ENCODE results near the gene OR1J4. TPM values are rescaled to one million over a fixed set of nuclear protein-coding genes. Genes with fewer than 3 reads are reported as not detected.
"Not testable (repeated sequence)": the region's sequence is repeated elsewhere in the genome, so short reads cannot be mapped to it uniquely, and the experiment has no call there.

OR1J4 gene, protein sequence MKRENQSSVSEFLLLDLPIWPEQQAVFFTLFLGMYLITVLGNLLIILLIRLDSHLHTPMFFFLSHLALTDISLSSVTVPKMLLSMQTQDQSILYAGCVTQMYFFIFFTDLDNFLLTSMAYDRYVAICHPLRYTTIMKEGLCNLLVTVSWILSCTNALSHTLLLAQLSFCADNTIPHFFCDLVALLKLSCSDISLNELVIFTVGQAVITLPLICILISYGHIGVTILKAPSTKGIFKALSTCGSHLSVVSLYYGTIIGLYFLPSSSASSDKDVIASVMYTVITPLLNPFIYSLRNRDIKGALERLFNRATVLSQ
- total RNA-seq = not detected

- DNase-seq = no peak
Observed at GRCh38 chr9:122518841-122519240, at the start of gene OR1J4. OR1J4 (plus strand) TSS chr9:122519141; CDS start chr9:122519141, 0 bp downstream.

DNA sequence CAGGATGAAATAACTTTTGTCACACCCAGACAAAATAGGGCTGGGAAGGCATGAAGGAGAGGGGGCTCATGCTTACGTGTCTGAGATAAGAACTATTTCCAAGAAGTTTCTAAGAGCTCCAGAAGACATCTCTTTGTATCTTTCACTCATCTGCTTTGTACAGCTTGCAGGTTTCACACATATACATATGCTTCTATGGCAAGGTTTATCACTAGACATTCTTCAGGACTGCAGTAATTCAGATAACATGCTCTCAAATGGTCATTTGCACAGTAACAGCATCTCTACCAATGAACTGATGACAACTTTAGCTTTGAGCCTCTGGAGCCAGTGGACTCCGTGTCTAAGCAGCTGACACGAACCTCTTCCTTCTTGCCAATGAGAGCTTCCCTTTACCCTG lies 44.4 kb upstream of the OR1J4 start:
- no peak for DNase-seq

DNA sequence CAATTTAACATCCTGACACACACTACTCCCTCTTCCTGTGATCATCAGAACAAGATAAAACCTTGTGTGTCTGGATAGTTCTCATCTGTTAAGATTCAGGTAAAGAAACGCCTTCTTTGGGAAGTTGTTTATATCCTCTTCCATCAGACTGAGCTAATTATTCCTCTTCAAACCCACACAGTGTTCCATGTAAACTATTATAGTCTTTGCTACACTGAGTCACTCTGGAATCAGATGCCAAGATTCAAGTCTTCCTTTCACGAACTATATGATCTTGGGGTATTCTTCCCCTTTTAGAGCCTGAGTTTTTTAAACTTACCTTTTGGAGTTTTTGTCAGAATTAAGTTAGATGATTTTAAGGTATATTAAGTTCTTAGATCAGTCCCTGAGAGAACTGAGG lies 43.2 kb upstream of the OR1J4 start:
- no peak for DNase-seq

DNA sequence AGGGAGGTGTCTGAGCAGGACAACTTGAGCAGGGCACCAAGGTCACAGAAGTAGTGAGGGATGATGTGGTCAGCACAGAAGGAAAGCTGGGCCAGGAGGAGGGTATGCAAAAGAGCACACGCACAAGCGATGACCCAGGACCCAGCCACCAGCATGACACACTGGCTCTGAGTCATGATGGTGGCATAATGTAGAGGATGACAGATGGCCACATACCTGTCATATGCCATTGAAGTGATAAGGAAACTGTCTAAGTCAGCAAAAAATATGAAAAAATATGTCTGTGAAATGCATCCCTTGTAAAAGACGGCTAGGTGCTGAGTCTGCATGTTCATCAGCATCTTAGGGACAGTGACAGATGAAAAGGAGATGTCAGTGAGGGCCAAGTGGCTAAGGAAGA lies 41.6 kb upstream of the OR1J4 start:
- DNase-seq = no peak

DNA sequence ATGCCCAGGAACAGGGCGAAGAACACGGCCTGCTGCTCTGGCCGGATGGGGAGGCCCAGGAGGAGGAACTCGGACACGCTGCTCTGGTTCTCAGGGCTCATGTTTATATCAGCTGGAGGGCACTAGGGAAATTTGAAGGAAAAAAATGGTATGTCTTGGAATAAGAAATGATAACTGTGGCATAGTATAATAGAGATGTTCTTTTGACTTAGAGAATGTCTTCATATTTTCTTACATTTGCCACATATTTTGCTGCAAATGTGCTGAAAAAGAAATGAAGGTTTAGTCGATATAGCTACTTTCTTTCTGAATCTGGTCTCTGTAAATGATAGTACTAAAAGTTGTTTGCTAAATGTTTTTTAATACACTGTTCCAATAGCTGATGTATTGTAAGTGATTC lies 41.1 kb upstream of the OR1J4 start, which contains the start of gene OR1J1:
Gene OR1J1, minus strand, starts transcription at position 101 of the 400 bp plus-strand sequence. Its CDS starts 0 bp downstream, at position 101.
- DNase-seq = no peak

DNA sequence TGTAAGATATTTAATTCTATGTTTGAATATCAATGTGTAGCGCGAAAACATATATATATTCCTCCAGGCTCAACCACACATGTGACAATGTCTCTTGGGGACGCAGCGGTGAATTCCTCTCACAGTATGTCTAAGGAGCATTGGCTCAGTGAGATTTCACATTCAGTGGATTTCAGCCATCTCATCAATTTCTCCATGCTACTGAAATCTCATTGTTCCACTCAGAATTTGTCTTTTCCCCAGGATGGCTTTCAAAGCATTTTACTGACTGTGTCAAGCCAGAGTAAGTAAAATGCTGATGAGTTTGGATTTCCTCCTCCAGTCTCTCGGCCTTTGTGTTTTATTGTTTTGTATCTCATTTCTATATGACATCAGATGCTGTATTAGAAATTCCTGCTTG lies 39.9 kb upstream of the OR1J4 start:
- no peak for DNase-seq

- DNase-seq = no peak
Observed at GRCh38 chr9:122498883-122499288, 20.1 kb upstream of the OR1J4 start.

DNA sequence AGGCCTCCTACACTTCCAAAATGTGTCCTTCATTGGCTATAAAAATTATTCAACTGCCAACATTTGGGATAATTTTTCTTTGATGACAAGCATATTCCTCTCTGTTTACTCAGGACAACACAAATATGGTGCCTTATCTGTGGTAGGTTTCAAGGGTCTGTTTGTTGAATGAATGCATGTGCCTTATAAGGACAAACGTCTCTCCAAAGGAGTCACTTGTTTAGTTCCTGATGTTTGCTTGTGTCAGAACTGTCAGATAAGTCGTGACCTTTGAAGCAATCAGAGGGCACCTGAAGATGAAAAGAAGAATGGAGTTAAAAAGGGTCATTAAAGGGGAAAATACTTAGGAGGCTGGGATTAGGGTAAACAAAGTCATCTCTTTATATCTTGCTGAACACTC lies 12.0 kb upstream of the OR1J4 start:
- DNase-seq = no peak

GRCh38 chr9:122510502-122510901 lies 8.4 kb upstream of the OR1J4 start, which contains the start of gene OR1J2:
OR1J2 (plus strand) TSS chr9:122510802; CDS start chr9:122510802, 0 bp downstream.
- no peak for DNase-seq

GRCh38 chr9:122518226-122518625 lies 715 bp upstream of the OR1J4 start:
- DNase-seq = no peak

- DNase-seq = no peak
Observed at GRCh38 chr9:122519376-122519775, 435 bp downstream of the OR1J4 start.

GRCh38 chr9:122526602-122527001 lies 7.7 kb downstream of the OR1J4 start:
- DNase-seq = no peak

GRCh38 chr9:122527193-122527592 lies 8.3 kb downstream of the OR1J4 start, which contains the start of gene OR1N1:
OR1N1 (minus strand) TSS chr9:122527293; CDS start chr9:122527293, 0 bp downstream.
- DNase-seq = no peak

DNA sequence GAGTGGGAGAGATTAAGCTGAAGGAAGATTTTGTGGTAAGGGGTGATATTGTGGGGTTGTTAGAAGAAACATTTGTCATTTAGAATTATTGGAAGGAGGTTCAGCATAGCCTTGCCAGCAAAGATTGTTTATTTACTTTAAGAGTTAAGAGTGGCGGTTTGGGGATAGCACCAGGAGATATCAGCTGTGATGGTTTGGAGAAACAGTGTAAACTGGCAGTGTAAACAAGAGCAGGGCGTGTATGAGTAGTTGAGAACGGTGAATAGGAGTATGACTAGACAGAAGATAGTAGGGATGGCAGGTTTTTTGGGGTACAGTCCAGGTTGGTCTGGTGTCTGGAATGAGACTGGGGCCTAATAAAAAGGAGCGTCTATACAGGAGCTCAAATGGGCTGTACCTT lies 12.2 kb downstream of the OR1J4 start:
- not testable (repeated sequence) for DNase-seq

GRCh38 chr9:122536134-122536533 lies 17.2 kb downstream of the OR1J4 start:
- no peak for DNase-seq

DNA sequence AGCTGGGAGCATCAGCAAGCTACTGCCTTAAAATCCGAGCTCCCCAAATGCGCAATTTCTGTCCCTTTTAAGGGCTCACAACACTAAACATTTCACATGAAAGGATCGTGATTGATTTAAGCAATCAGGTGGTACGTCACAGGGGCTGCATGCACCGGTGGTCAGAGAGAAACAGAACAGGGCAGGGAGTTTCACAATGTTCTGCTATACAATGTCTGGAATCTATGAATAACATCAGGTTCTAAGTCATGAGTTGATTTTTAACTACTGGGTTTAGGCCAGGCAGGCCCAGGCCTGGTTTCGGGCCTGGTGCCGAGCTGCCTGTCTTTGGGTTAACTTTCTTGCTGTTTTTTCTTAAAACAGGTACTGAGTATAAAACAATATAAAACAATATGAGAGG lies 18.1 kb downstream of the OR1J4 start:
- DNase-seq = not testable (repeated sequence)

- no peak for DNase-seq
Observed at GRCh38 chr9:122538757-122539156, 19.8 kb downstream of the OR1J4 start.

DNA sequence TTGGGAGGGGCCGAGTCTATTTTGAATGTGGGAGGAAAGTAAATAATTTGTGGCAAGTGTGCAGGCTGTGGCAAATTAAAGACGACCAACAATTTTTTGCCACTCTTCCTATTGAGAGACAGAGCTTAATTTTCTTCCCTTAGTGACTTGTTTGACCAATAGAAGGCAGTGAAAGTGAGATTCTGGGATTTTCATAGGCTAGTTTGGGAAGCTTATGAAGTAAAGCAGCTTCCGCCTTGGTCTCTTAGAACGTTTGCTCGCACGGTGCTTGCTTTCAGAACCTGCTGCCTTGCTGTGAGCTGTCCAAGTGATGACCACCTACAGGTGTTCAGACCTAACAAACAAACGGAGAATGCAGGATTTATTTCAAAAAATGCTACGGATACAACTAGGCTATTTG lies 27.3 kb downstream of the OR1J4 start:
- DNase-seq = no peak

DNA sequence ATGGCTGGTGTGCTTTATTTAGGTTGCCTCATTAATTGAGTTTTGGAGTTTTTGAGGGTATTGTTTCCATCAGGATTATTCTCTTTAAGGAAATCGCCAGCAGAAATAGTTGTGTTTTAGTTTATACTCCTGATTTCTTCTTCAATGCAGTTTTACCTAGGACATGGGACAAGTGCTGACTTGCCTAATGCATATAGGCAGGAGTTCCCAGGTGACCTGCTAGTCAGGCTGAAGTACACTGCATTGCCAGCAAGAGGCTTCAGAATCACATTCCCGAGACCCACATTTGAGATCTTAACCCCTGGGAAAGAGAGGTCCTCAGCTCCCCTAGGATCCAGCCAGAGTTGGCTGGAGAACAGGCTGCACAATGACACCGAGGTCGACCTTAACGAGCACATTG lies 32.4 kb downstream of the OR1J4 start:
- no peak for DNase-seq

GRCh38 chr9:122552812-122553211 lies 33.9 kb downstream of the OR1J4 start, which contains the start of gene OR1N2:
OR1N2 (plus strand) TSS chr9:122553112; CDS start chr9:122553212, 100 bp downstream.
- no peak for DNase-seq

DNA sequence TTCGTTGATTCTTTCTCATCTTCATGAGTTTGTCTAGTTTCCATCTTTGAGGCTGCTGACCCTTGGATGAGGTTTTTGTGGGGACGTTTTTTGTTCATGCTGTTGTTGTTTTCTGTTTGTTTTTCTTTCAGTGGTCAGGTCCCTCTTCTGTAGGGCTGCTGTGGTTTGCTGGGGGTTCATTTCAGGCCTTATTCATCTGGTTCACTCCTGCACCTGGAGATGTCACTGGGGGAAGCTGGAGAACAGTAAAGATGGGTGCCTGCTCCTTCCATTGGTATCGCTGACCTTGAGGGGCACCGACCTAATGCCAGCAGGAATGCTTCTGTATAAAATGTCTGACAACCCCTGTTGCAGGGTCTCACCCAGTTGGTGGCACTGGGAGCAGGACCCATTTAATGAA lies 42.5 kb downstream of the OR1J4 start:
- no peak for DNase-seq

DNA sequence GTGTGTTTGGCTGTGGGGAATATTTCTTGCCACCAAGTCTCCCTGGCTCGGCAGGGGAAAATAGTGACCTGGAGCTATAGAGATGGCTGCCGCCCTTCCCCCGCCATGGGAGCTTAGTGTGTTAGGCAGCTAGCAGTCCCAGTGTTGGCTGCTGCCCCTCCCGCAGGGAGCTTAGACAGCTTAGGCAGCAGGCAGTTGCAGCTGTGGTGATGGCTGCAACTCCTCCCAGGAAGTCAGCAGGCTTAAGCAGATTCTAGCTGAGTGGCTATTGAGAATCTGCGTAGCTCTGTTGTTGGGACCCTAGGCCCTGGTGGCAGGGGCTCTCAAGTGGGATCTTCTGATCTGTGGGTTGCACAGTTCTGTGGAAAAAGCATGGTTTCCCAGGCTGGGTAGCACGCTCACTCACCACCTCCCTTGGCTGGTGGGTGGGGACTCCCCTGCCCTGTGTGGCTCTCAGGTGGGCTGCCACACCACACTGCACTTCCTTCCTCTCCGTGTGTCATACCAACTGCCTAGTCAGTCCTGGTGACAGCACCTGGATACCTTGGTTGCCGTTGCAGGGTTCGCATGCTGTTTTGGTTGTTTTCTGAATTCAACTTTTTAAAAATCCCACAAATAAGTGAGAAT lies 43.3 kb downstream of the OR1J4 start:
- no peak for DNase-seq

- DNase-seq = no peak
Observed at GRCh38 chr9:122567901-122568300, 49.0 kb downstream of the OR1J4 start.
